ENCODE results near the gene PRPF31. TPM values are rescaled to one million over a fixed set of nuclear protein-coding genes. Genes with fewer than 3 reads are reported as not detected.

PRPF31 gene
- total RNA-seq, 1 donor from 2014 or later = 39.5 TPM

GRCh38 chr19:54156953-54157352 is 41.4 kb downstream of the PRPF31 start:
- intact Hi-C loops (cut with micrococcal nuclease) = no loop called here
- TF ChIP-seq, protein P1, sequence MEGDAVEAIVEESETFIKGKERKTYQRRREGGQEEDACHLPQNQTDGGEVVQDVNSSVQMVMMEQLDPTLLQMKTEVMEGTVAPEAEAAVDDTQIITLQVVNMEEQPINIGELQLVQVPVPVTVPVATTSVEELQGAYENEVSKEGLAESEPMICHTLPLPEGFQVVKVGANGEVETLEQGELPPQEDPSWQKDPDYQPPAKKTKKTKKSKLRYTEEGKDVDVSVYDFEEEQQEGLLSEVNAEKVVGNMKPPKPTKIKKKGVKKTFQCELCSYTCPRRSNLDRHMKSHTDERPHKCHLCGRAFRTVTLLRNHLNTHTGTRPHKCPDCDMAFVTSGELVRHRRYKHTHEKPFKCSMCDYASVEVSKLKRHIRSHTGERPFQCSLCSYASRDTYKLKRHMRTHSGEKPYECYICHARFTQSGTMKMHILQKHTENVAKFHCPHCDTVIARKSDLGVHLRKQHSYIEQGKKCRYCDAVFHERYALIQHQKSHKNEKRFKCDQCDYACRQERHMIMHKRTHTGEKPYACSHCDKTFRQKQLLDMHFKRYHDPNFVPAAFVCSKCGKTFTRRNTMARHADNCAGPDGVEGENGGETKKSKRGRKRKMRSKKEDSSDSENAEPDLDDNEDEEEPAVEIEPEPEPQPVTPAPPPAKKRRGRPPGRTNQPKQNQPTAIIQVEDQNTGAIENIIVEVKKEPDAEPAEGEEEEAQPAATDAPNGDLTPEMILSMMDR (IDR thresholded peaks at IDR 0.05; ENCODE audit: borderline replicate concordance) = no peak
- H3K4me1 ChIP-seq = peaks cover 41% of the 10 kb centered on the region
- H3K27me3 ChIP-seq (ENCODE audit: low read depth) = no peaks in the 10 kb centered on the region
- H3K4me3 ChIP-seq = no peak overlapping the region
- no peak for DNase-seq
- H3K27ac ChIP-seq (replicated peaks) = no peak overlapping the region
- H3K9me3 ChIP-seq (replicated peaks) = no peaks in the 10 kb centered on the region
- peaks cover 63% of the 10 kb centered on the region for H3K36me3 ChIP-seq

- Histone ChIP-seq H3K4me1 (peaks cover 42% of the 10 kb centered on the region), H3K36me3 (peaks cover 44% of the 10 kb centered on the region), H3K27ac (replicated peaks) (peak overlapping the region; percentile 99), H3K4me3 (peak overlapping the region; percentile 79), H3K27me3 (ENCODE audit: low read depth) (no peaks in the 10 kb centered on the region), H3K9me3 (replicated peaks) (no peaks in the 10 kb centered on the region)
- TF ChIP-seq, protein P1 (IDR thresholded peaks at IDR 0.05; ENCODE audit: borderline replicate concordance) = no peak
- DNase-seq = no peak
- intact Hi-C loops (cut with micrococcal nuclease) = no loop called here
Observed at GRCh38 chr19:54158812-54159351, 43.3 kb downstream of the PRPF31 start.

GRCh38 chr19:54159352-54160181 is 44.0 kb downstream of the PRPF31 start, which contains the start of gene LENG1:
Gene LENG1, minus strand, starts transcription at chr19:54159721. Its CDS starts 26 bp downstream, at chr19:54159695.
- H3K9me3 ChIP-seq (replicated peaks) = no peaks in the 10 kb centered on the region
- TF ChIP-seq, protein P1 (IDR thresholded peaks at IDR 0.05; ENCODE audit: borderline replicate concordance) = peak; percentile 47
- peak within 1 kb of the TSS; percentile 99 for H3K27ac ChIP-seq (replicated peaks)
- H3K36me3 ChIP-seq = peaks cover 37% of the 10 kb centered on the region
- DNase-seq = peak; percentile 99
- peaks cover 42% of the 10 kb centered on the region for H3K4me1 ChIP-seq
- intact Hi-C loops (cut with micrococcal nuclease) = no loop called here
- peaks cover 6% of the 10 kb centered on the region for H3K27me3 ChIP-seq (ENCODE audit: low read depth)
- peak within 1 kb of the TSS; percentile 79 for H3K4me3 ChIP-seq

DNA sequence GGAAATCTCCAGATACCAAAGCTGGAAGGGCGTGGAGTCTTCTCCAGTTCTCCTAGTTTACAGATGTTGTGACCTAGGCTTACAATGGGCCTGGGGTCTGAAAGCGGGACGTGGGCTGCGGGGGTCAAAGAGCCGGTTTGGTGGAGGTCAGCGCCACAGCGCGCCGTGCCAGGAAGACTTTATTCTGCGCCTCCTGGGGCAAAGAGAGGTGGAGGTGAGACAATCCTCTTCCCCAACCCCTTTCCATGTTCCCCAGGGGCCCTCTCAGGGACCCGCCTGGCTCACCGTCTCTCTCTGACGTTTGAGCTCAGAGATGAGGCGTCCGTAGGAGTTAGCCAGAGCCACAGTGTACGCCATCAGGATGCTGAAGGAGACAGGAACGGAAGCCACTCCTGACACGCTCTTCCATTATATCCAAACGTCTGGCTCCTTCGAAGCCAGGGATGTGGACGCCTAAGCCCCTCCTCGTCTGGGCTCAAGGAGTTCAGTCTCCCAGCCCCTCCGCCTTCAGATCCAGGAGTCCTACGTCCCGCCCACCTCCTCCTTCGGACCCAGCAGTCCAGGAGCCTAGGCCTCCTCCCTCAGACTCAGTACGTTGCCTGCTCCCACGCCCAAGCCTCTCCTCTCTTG is 44.7 kb downstream of the PRPF31 start:
- Histone ChIP-seq H3K36me3 (peaks cover 29% of the 10 kb centered on the region), H3K27me3 (ENCODE audit: low read depth) (peaks cover 13% of the 10 kb centered on the region), H3K27ac (replicated peaks) (peak overlapping the region; percentile 91), H3K4me1 (peaks cover 42% of the 10 kb centered on the region), H3K4me3 (peak overlapping the region; percentile 79), H3K9me3 (replicated peaks) (no peaks in the 10 kb centered on the region)
- intact Hi-C loops (cut with micrococcal nuclease) = no loop called here
- no peak for DNase-seq
- TF ChIP-seq, protein P1 (IDR thresholded peaks at IDR 0.05; ENCODE audit: borderline replicate concordance) = no peak

DNA sequence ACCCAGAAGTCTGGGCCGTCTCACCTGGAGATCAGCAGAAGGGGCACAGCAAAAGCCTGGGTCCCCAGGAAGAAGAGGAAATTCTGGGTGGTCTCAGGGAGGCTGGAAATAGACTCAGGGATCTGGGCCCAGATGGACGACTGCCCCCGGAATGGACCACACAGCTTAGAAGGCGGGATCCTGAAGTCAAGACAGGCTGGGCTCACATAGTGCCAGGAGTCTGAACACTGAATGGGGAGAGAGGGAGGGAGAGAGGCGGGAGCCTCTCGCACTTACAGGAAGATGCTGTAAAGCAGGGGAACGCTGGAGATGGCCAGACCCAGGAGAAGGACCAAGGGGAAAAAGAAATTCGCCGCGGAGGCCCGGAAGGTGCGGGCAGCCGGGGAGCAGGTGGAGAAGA is 45.3 kb downstream of the PRPF31 start:
- TF ChIP-seq, protein P1 (IDR thresholded peaks at IDR 0.05; ENCODE audit: borderline replicate concordance) = no peak
- Histone ChIP-seq H3K4me3 (peak overlapping the region; percentile 79), H3K27me3 (ENCODE audit: low read depth) (peaks cover 18% of the 10 kb centered on the region), H3K9me3 (replicated peaks) (no peaks in the 10 kb centered on the region), H3K27ac (replicated peaks) (peak overlapping the region; percentile 91), H3K4me1 (peaks cover 42% of the 10 kb centered on the region), H3K36me3 (peaks cover 24% of the 10 kb centered on the region)
- intact Hi-C loops (cut with micrococcal nuclease) = no loop called here
- no peak for DNase-seq
